HepG2 (cell line): ENCODE results near the gene SMC1A. TPM values are rescaled to one million over a fixed set of nuclear protein-coding genes. Genes with fewer than 3 reads are reported as not detected.

Experiments used
- ATAC-seq: fragments of 200-7000 bp; cut with Tn5 transposase; 3 replicates; pipeline ENCODE4 v1.9.1; 2020; ENCODE audit warnings: mild to moderate bottlenecking, moderate library complexity
- BruUV-seq: library from RNA; stranded (reverse); fragments of 400-500 nt; replicated peaks from 2 replicates; lab custom pipeline; 2021; lab: Mats Ljungman, UMichigan
- CTCF ChIA-PET: fragments of 300-600 bp; formaldehyde crosslinking; extraction: SDS; loops from one replicate; lab custom pipeline; 2021; ENCODE audit warnings: low total read pairs, inconsistent platforms, low intra/inter-chr PET ratio; lab: Yijun Ruan, JAX
- POLR2A ChIA-PET: fragments of 350-600 bp; sonication (Branson Sonifier 250); formaldehyde crosslinking; loops from one replicate; lab custom pipeline; 2020; ENCODE audit warnings: antibody characterized with exemption, inconsistent platforms; lab: Yijun Ruan, JAX
- DNase-seq: peaks from one replicate; pipeline ENCODE4 v3.0.0-alpha.2; 2015; ENCODE audit warnings: low spot score
- FAIRE-seq: peaks from 3 replicates; lab custom pipeline; 2011; peaks lifted over from hg19 to GRCh38; lab: Jason Lieb, UNC
- H2AFZ ChIP-seq: one replicate; pipeline ENCODE4 v1.6.1; 2011; ENCODE audit warnings: low read length, inconsistent platforms
- H3K27ac ChIP-seq: fragments of 300-600 bp; 3 replicates; pipeline ENCODE4 v1.8.0; 2011; ENCODE audit warnings: mixed run types, mild to moderate bottlenecking, mixed read lengths, low read length, inconsistent platforms; ENCODE audit not compliant: insufficient read depth; ENCODE audit errors: extremely low read length
- H3K27me3 ChIP-seq, 2 experiments: fragments of 200-600 bp in 1 of 2; 2 replicates in 1 of 2; 3 replicates in 1 of 2; pipeline versions ENCODE4 v1.6.0 to v1.8.0; 2011; ENCODE audit warnings: low read length in 2 of 2, mild to moderate bottlenecking in 2 of 2, moderate library complexity in 2 of 2, inconsistent platforms in 1 of 2; ENCODE audit not compliant: insufficient read depth in 2 of 2, control insufficient read depth in 1 of 2
- H3K36me3 ChIP-seq, 2 experiments: fragments of 200-600 bp in 1 of 2; replicated peaks in 1 of 2; 2 replicates in 1 of 2; 3 replicates in 1 of 2; pipeline versions ENCODE4 v1.5.1 to v1.8.0; 2011; ENCODE audit warnings: low read length in 2 of 2, inconsistent platforms in 1 of 2; ENCODE audit not compliant: insufficient read depth in 2 of 2, control insufficient read depth in 1 of 2
- H3K4me1 ChIP-seq: 2 replicates; pipeline ENCODE4 v1.5.1; 2012; ENCODE audit warnings: low read length, inconsistent platforms; ENCODE audit not compliant: insufficient read depth
- H3K4me2 ChIP-seq: 2 replicates; pipeline ENCODE4 v1.6.0; 2011; ENCODE audit warnings: low read depth, low read length, inconsistent platforms
- H3K4me3 ChIP-seq, 3 experiments: fragments of 200-600 bp in 1 of 3; sonication (generic), shearing (Covaris generic) in 1 of 3; replicated peaks in 1 of 3; 2 replicates each; pipeline ENCODE4 v1.5.1; 2011 to 2016; ENCODE audit warnings: low read length in 3 of 3, inconsistent platforms in 2 of 3, low read depth in 2 of 3, mild to moderate bottlenecking in 2 of 3, control low read depth in 1 of 3, mixed read lengths in 1 of 3; ENCODE audit not compliant: insufficient read depth in 1 of 3
- H3K79me2 ChIP-seq: one replicate; pipeline ENCODE4 v1.6.1; 2011; ENCODE audit warnings: low read length, inconsistent platforms; ENCODE audit not compliant: insufficient read depth
- H3K9ac ChIP-seq: 2 replicates; pipeline ENCODE4 v1.6.0; 2011; ENCODE audit warnings: mild to moderate bottlenecking, low read depth, low read length, inconsistent platforms; ENCODE audit not compliant: insufficient read depth
- H3K9me3 ChIP-seq: 2 replicates; pipeline ENCODE4 v1.5.1; 2012; ENCODE audit warnings: mild to moderate bottlenecking, low read length
- H4K20me1 ChIP-seq: 2 replicates; pipeline ENCODE4 v1.6.0; 2011; ENCODE audit warnings: inconsistent platforms, mild to moderate bottlenecking, low read length, moderate library complexity; ENCODE audit not compliant: insufficient read depth
- NFATC3 ChIP-seq: sonication (generic); formaldehyde crosslinking; IDR thresholded peaks from 2 replicates; pipeline ENCODE4 v1.5.1; 2020; ENCODE audit warnings: mild to moderate bottlenecking, missing genetic modification reagents
- PCBP2 ChIP-seq: fragments of 200-400 bp; formaldehyde crosslinking; optimal IDR thresholded peaks from 2 replicates; pipeline ENCODE3; 2018; ENCODE audit warnings: low read length, low read depth; ENCODE audit not compliant: poor library complexity, severe bottlenecking
- ZMYM4 ChIP-seq: sonication (generic); formaldehyde crosslinking; IDR thresholded peaks from 2 replicates; pipeline ENCODE4 v1.8.1; 2023; ENCODE audit warnings: mild to moderate bottlenecking, missing genetic modification reagents
- ZNF143 ChIP-seq: sonication (generic); formaldehyde crosslinking; IDR thresholded peaks from 2 replicates; pipeline ENCODE4 v1.4.0; 2020; ENCODE audit warnings: missing genetic modification reagents
- ZNF407 ChIP-seq: sonication (generic); formaldehyde crosslinking; IDR thresholded peaks from one replicate; pipeline ENCODE4 v1.5.1; 2020; ENCODE audit warnings: mild to moderate bottlenecking, missing genetic modification reagents; ENCODE audit errors: not compliant biosample characterization
- ZNF414 ChIP-seq: sonication (generic); formaldehyde crosslinking; IDR thresholded peaks from 2 replicates; pipeline ENCODE4 v1.5.0; 2020; ENCODE audit warnings: missing genetic modification reagents
- ZNF563 ChIP-seq: sonication (generic); formaldehyde crosslinking; IDR thresholded peaks from 2 replicates; pipeline ENCODE4 v1.8.0; 2022; ENCODE audit warnings: mild to moderate bottlenecking, moderate library complexity, missing genetic modification reagents
- ZNF660 ChIP-seq: sonication (generic); formaldehyde crosslinking; IDR thresholded peaks from 2 replicates; pipeline ENCODE4 v1.5.1; 2020; ENCODE audit warnings: mild to moderate bottlenecking, low read depth, missing genetic modification reagents, borderline replicate concordance
- ZNF746 ChIP-seq: sonication (generic); formaldehyde crosslinking; IDR thresholded peaks from 2 replicates; pipeline ENCODE4 v1.8.0; 2022; ENCODE audit warnings: mild to moderate bottlenecking, missing genetic modification reagents
- ZSCAN29 ChIP-seq: sonication (generic); formaldehyde crosslinking; conservative IDR thresholded peaks from 2 replicates; pipeline ENCODE4 v1.4.0; 2020; ENCODE audit warnings: mild to moderate bottlenecking, missing genetic modification reagents
- WGBS: methylation state at CpG from one replicate; pipeline ENCODE4 v1.1.6; 2017; ENCODE audit warnings: low lambda C conversion rate; 5-methylcytosine and 5-hydroxymethylcytosine counted together
- in situ Hi-C: cut with HindIII; loops from 2 replicates; pipeline ENCODE4 v1.10.0; 2017; ENCODE audit warnings: low pct_unique_long_range_greater_than_20kb; ENCODE audit not compliant: extremely low pct_ligation_motif_present
- intact Hi-C: fragments of 100-400 bp; cut with micrococcal nuclease; formaldehyde crosslinking; loops from one replicate; pipeline ENCODE4 v1.10.0; 2022; ENCODE audit not compliant: unreplicated experiment
- polyA plus RNA-seq, 8 experiments: library from polyadenylated mRNA; depleted of rRNA in 3 of 8; stranded (reverse) in 7 of 8; unstranded in 1 of 8; fragments of >200 nt; fragmentation: Illumina TruSeq in 4 of 8; extraction: Trizol in 4 of 8; gene quantifications; 2 replicates each; pipeline versions ENCODE4 v1.2.1 to v1.2.3, GENCODE V29; 2011 to 2016; ENCODE audit warnings: low read depth in 4 of 8, missing spikeins in 1 of 8, mixed read lengths in 1 of 8; ENCODE audit not compliant: insufficient read depth in 1 of 8
- total RNA-seq, 5 experiments: library from RNA; depleted of rRNA; stranded (reverse); fragments of >200 nt; fragmentation: Illumina TruSeq; extraction: Trizol; gene quantifications; 2 replicates each; pipeline ENCODE4 v1.2.3, GENCODE V29; 2016; ENCODE audit warnings: low read depth in 1 of 5
- TF ChIP-seq, protein P1 (sequence below): IDR thresholded peaks from 2 replicates; pipeline ENCODE4 v1.6.1; 2016; ENCODE audit warnings: low read depth

The SMC1A gene
- total and polyA plus RNA-seq, 2 of the 13 experiments (the other 11 are each of a cell fraction or from before 2014, with no cell fraction given) = 9.4 to 46.6 TPM

- intact Hi-C loops = no loop called here
- WGBS = 0% methylated on average over 2 of the region's 2 CpGs
- no peaks in the 10 kb centered on the region for H3K79me2 ChIP-seq
- DNase-seq = no peak
- no peaks in the 10 kb centered on the region for H3K4me1 ChIP-seq
- no peak overlapping the region for H3K27ac ChIP-seq
- BruUV-seq = no TSS peak
- TF ChIP-seq NFATC3 = no peak
- TF ChIP-seq ZSCAN29 (CRISPR knock-in tag) = no peak
- TF ChIP-seq ZNF746 (CRISPR knock-in tag) = no peak
- no peak for TF ChIP-seq ZNF563 (CRISPR knock-in tag)
- TF ChIP-seq, protein P1, sequence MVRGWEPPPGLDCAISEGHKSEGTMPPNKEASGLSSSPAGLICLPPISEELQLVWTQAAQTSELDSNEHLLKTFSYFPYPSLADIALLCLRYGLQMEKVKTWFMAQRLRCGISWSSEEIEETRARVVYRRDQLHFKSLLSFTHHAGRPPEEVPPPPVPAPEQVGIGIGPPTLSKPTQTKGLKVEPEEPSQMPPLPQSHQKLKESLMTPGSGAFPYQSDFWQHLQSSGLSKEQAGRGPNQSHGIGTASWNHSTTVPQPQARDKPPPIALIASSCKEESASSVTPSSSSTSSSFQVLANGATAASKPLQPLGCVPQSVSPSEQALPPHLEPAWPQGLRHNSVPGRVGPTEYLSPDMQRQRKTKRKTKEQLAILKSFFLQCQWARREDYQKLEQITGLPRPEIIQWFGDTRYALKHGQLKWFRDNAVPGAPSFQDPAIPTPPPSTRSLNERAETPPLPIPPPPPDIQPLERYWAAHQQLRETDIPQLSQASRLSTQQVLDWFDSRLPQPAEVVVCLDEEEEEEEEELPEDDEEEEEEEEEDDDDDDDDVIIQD (CRISPR knock-in tag) = no peak
- TF ChIP-seq ZNF407 (CRISPR knock-in tag) = no peak
- no peak for TF ChIP-seq ZMYM4
- TF ChIP-seq ZNF414 (CRISPR knock-in tag) = no peak
- no peak for TF ChIP-seq ZNF660 (CRISPR knock-in tag)
- TF ChIP-seq PCBP2 = no peak
- TF ChIP-seq ZNF143 = no peak
- no peak overlapping the region for H3K4me2 ChIP-seq
- no peaks in the 10 kb centered on the region for H3K9me3 ChIP-seq
- H3K27me3 ChIP-seq = no peaks in the 10 kb centered on the region
- H3K9ac ChIP-seq = no peak overlapping the region
- CTCF ChIA-PET = no interaction called here
- ATAC-seq = no peak
- H3K36me3 ChIP-seq = no peaks in the 10 kb centered on the region
- POLR2A ChIA-PET = no interaction called here
- H3K4me3 ChIP-seq = no peak overlapping the region
- in situ Hi-C loops = no loop called here
- no peak for FAIRE-seq
- no peak overlapping the region for H2AFZ ChIP-seq
- no peaks in the 10 kb centered on the region for H4K20me1 ChIP-seq
Measured at GRCh38 chrX:53354669-53355068, 67.8 kb downstream of the SMC1A start.
